UCSD-AML1 (cell line): ENCODE measurements around the gene NEBL.
"Not testable (repeated sequence)": the region's sequence is repeated elsewhere in the genome, so short reads cannot be mapped to it uniquely, and the experiment has no call there.

Experiments used
- DNase-seq: peaks from one replicate; lab custom pipeline; 2025; ENCODE audit not compliant: unreplicated experiment; lab: John Stamatoyannopoulos, UW

NEBL gene

GRCh38 chr10:20897146-20897825 is at the start of gene NEBL:
Gene NEBL, minus strand, starts transcription at chr10:20897311. Its CDS starts 106 bp downstream, at chr10:20897205.
- no peak for DNase-seq

GRCh38 chr10:20945546-20946332 is 48.6 kb upstream of the NEBL start:
- no peak for DNase-seq

GRCh38 chr10:20944789-20945502 is 47.8 kb upstream of the NEBL start:
- DNase-seq, result no peak

- DNase-seq, result not testable (repeated sequence)
These were observed 42.3 kb upstream of the NEBL start for GRCh38 chr10:20939414-20939813.

GRCh38 chr10:20936396-20936795 is 39.3 kb upstream of the NEBL start:
- no peak for DNase-seq

GRCh38 chr10:20935931-20936330 is 38.8 kb upstream of the NEBL start:
- no peak for DNase-seq

- DNase-seq, result no peak
These were observed 38.2 kb upstream of the NEBL start for GRCh38 chr10:20935301-20935700.

GRCh38 chr10:20933705-20934104 is 36.6 kb upstream of the NEBL start:
- no peak for DNase-seq

GRCh38 chr10:20932606-20933126 is 35.6 kb upstream of the NEBL start:
- no peak for DNase-seq

- DNase-seq, result no peak
These were observed 34.2 kb upstream of the NEBL start for GRCh38 chr10:20931156-20931795.

- no peak for DNase-seq
These were observed 30.3 kb upstream of the NEBL start for GRCh38 chr10:20927456-20927855.

GRCh38 chr10:20922451-20922850 is 25.3 kb upstream of the NEBL start:
- DNase-seq, result no peak

- no peak for DNase-seq
These were observed 24.9 kb upstream of the NEBL start for GRCh38 chr10:20922033-20922432.

- no peak for DNase-seq
These were observed 22.9 kb upstream of the NEBL start for GRCh38 chr10:20920061-20920460.

- DNase-seq, result no peak
These were observed 22.4 kb upstream of the NEBL start for GRCh38 chr10:20919481-20919880.

- DNase-seq, result no peak
These were observed 19.9 kb upstream of the NEBL start for GRCh38 chr10:20916976-20917375.

- DNase-seq, result no peak
These were observed 15.9 kb upstream of the NEBL start for GRCh38 chr10:20912969-20913368.

- DNase-seq, result no peak
These were observed 14.5 kb upstream of the NEBL start for GRCh38 chr10:20911626-20912025.

GRCh38 chr10:20909801-20910200 is 12.7 kb upstream of the NEBL start:
- no peak for DNase-seq

GRCh38 chr10:20908391-20908790 is 11.3 kb upstream of the NEBL start:
- DNase-seq, result no peak
